ENCODE data around the gene ZMYND8. TPM values are rescaled to one million over a fixed set of nuclear protein-coding genes. Genes with fewer than 3 reads are reported as not detected.
"Not testable (repeated sequence)": the region's sequence is repeated elsewhere in the genome, so short reads cannot be mapped to it uniquely, and the experiment has no call there.

The ZMYND8 gene
- total RNA-seq, 1 donor from 2014 or later: 31.9 TPM

GRCh38 chr20:47247972-47248371 lies 108.5 kb downstream of the ZMYND8 start:
- H3K9me3 Mint-ChIP-seq (ENCODE audit: low read depth): no peaks in the 10 kb centered on the region
- no peak overlapping the region for H3K27ac Mint-ChIP-seq (ENCODE audit: unreplicated experiment)
- H3K27me3 Mint-ChIP-seq (ENCODE audit: low read depth): no peaks in the 10 kb centered on the region
- H3K4me3 Mint-ChIP-seq (ENCODE audit: unreplicated experiment): no peak overlapping the region
- TF ChIP-seq CTCF (IDR thresholded peaks at IDR 0.05): no peak
- peaks cover 30% of the 10 kb centered on the region for H3K36me3 Mint-ChIP-seq (ENCODE audit: low read depth)
- H3K4me1 Mint-ChIP-seq (ENCODE audit: low read depth): peaks cover 6% of the 10 kb centered on the region
- DNase-seq (ENCODE audit: low spot score): no peak

- TF ChIP-seq CTCF (IDR thresholded peaks at IDR 0.05): no peak
- Mint-ChIP-seq H3K9me3 (ENCODE audit: low read depth) (no peaks in the 10 kb centered on the region), H3K4me1 (ENCODE audit: low read depth) (peaks cover 17% of the 10 kb centered on the region), H3K4me3 (ENCODE audit: unreplicated experiment) (no peak overlapping the region), H3K36me3 (ENCODE audit: low read depth) (peaks cover 32% of the 10 kb centered on the region), H3K27me3 (ENCODE audit: low read depth) (no peaks in the 10 kb centered on the region), H3K27ac (ENCODE audit: unreplicated experiment) (no peak overlapping the region)
- no peak for DNase-seq (ENCODE audit: low spot score)
Measured at GRCh38 chr20:47246061-47246777, 110.3 kb downstream of the ZMYND8 start.

DNA sequence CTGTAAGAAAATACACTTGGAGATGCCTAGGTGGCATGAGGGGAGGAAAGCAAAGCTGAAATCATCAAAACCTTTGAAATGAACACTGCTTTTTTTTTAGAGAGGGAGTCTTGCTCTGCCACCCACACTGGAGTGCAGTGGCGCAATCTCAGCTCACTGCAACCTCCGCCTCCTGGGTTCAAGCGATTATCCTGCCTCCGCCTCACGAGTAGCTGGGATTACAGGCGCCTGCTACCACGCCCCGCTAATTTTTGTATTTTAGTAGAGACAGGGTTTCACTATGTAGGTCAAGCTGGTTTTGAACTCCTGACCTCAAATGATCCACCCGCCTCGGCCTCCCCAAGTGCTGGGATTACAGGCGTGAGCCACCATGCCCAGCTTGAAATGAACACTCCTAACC lies 111.3 kb downstream of the ZMYND8 start:
- Mint-ChIP-seq H3K4me1 (ENCODE audit: low read depth) (peaks cover 18% of the 10 kb centered on the region), H3K36me3 (ENCODE audit: low read depth) (peaks cover 32% of the 10 kb centered on the region)
- not testable (repeated sequence) for DNase-seq (ENCODE audit: low spot score); H3K9me3 Mint-ChIP-seq (ENCODE audit: low read depth); H3K4me3 Mint-ChIP-seq (ENCODE audit: unreplicated experiment); H3K27ac Mint-ChIP-seq (ENCODE audit: unreplicated experiment); H3K27me3 Mint-ChIP-seq (ENCODE audit: low read depth)

GRCh38 chr20:47244451-47244850 lies 112.0 kb downstream of the ZMYND8 start:
- Mint-ChIP-seq H3K27ac (ENCODE audit: unreplicated experiment) (no peak overlapping the region), H3K9me3 (ENCODE audit: low read depth) (no peaks in the 10 kb centered on the region), H3K36me3 (ENCODE audit: low read depth) (peaks cover 32% of the 10 kb centered on the region), H3K4me1 (ENCODE audit: low read depth) (peaks cover 18% of the 10 kb centered on the region), H3K4me3 (ENCODE audit: unreplicated experiment) (no peak overlapping the region), H3K27me3 (ENCODE audit: low read depth) (no peaks in the 10 kb centered on the region)
- TF ChIP-seq CTCF (IDR thresholded peaks at IDR 0.05): no peak
- DNase-seq (ENCODE audit: low spot score): no peak

GRCh38 chr20:47243532-47244305 lies 112.8 kb downstream of the ZMYND8 start:
- TF ChIP-seq CTCF (IDR thresholded peaks at IDR 0.05): no peak
- no peak overlapping the region for H3K4me3 Mint-ChIP-seq (ENCODE audit: unreplicated experiment)
- peaks cover 30% of the 10 kb centered on the region for H3K36me3 Mint-ChIP-seq (ENCODE audit: low read depth)
- peaks cover 18% of the 10 kb centered on the region for H3K4me1 Mint-ChIP-seq (ENCODE audit: low read depth)
- DNase-seq (ENCODE audit: low spot score): no peak
- no peaks in the 10 kb centered on the region for H3K27me3 Mint-ChIP-seq (ENCODE audit: low read depth)
- H3K27ac Mint-ChIP-seq (ENCODE audit: unreplicated experiment): peak overlapping the region; percentile 1
- no peaks in the 10 kb centered on the region for H3K9me3 Mint-ChIP-seq (ENCODE audit: low read depth)
